Prostate gland (tissue), 2 donors: Measurements from ENCODE around the gene MAFG.

ENCODE experiments used
- CTCF ChIP-seq, 4 experiments: fragments of 200-600 bp in 2 of 4; fragments of 450-650 bp in 2 of 4; sonication (generic) in 2 of 4; IDR thresholded peaks; 1 replicate in 3 of 4; 2 replicates in 1 of 4; pipeline ENCODE4 v1.5.1; 2016 to 2019; ENCODE audit warnings: antibody characterized with exemption in 4 of 4, mild to moderate bottlenecking in 2 of 4, moderate library complexity in 2 of 4
- POLR2A ChIP-seq: fragments of 450-650 bp; IDR thresholded peaks from one replicate; pipeline ENCODE4 v1.6.1; 2016; ENCODE audit warnings: antibody characterized with exemption, mild to moderate bottlenecking
- POLR2AphosphoS5 ChIP-seq: sonication (generic); formaldehyde crosslinking; IDR thresholded peaks from one replicate; pipeline ENCODE4 v1.6.1; 2017; ENCODE audit warnings: antibody characterized with exemption

- TF ChIP-seq CTCF (IDR thresholded peaks at IDR 0.05), result no peak
- no peak for TF ChIP-seq POLR2AphosphoS5
- TF ChIP-seq POLR2A, result no peak
Measured at GRCh38 chr17:81921996-81922565, 5.5 kb downstream of the MAFG start.
